Hematopoietic multipotent progenitor cell treated with erythropoietin and hydrocortisone succinate and interleukin-3 and kit ligand, for 4 days (in vitro differentiated cells): ENCODE results near the gene RARS2.
A peak's percentile ranks its signal among the peaks of the same experiment; 100 is the strongest.
"Not testable (repeated sequence)": the region's sequence is repeated elsewhere in the genome, so short reads cannot be mapped to it uniquely, and the experiment has no call there.

Experiments used
- DNase-seq: peaks from one replicate; pipeline ENCODE4 v3.0.0-alpha.2; 2015

Gene RARS2

DNA sequence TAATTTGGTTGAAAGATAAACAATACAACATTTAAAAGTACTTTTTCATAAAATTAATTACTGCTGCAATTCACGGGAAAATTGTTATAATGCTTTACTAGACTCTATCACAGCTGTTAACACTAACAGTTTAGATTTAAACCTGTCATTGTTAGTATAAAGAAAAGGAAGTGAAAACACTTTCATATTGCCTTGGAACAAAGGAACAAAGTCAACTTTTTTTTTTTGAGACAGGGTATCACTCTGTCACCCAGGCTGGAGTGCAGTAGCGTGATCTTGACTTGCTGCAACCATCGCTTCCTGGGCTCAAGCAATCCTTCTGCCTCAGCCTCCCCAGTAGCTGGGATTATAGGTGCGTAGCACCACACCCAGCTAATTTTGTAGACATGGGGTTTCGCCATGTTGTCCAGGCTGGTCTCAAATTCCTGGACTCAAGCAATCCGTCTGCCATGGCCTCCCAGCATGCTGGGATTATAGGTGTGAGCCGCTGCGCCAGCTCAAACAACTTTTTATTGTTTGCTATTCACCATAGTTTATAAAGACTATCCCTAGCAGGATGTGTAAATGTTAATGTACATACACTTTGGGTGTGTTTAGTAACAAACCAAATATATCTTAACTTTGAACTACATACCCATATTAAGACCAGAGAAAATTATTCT is 94.9 kb downstream of the RARS2 start:
- DNase-seq = no peak

DNA sequence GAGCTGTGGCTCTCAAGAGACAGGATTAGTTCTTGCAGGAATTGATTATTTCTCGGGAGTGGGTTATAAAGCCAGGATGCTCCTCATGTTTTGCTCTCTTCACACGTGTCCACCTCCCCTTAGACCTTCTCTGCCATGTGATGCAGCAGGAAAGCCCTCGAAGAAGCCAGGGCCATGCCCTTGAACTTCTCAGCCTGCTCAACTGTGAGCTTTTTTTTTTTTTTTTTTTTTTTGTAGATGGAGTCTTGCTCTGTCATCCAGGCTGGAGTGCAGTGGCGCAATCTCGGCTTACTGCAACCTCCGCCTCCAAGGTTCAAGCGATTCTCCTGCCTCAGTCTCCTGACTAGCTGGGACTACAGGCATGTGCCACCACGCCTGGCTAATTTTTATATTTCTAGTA is 100.5 kb downstream of the RARS2 start:
- DNase-seq = not testable (repeated sequence)

DNA sequence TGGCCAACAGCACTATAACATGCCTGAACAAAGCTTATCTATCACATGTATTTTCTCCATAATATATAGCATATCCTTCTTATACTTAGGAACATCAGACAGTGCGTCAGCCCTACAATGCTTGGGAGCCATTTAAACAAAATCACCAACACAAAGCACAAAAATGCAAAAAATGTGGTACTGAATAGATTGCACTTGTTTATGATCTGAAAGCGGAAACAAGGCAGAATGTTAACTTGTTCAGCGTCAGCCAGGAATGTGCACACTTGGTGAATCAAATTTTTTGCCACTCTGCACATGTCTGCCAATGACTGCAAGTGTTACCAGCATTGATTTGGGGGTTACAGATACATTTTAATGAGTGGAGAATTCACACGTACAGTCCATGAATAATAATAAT is 102.2 kb downstream of the RARS2 start:
- no peak for DNase-seq

DNA sequence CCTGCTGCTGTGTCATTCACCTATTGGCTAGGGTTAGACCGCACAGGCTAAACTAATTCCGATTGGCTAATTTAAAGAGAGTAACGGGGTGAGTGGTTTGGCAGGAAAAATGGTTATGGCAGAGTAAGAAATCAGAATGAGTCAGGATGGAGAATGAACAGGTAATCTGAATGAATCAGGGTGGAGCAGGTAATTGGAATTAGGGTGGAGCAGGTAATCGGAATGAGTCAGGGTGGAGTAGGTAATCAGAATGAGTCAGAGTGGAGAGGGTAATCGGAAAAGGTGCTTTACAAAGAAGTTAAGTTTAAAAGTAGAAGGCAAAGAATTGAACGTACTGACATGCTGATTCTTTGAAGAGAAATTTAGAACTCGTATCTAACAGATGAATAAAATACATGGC is 105.3 kb downstream of the RARS2 start:
- DNase-seq = no peak

DNA sequence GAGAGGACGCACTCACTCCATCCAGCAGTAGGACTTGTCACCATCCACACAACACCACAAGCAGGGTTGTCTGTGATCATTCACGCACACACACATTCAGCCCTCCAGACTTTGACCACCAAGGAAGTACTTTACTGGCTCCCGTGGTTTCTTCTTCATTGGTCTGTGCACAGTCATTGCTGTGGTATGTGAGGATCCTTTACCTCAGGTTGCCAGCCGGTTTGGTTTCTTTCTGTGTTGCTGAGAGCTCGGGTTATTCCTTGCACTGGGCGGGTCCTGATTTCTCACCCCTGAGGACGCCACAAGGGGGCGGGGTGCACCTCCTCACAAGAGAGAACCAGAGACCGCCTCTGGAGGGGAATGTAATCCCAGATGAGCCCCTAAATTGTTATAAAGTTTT is 105.9 kb downstream of the RARS2 start:
- peak; percentile 52 for DNase-seq

DNA sequence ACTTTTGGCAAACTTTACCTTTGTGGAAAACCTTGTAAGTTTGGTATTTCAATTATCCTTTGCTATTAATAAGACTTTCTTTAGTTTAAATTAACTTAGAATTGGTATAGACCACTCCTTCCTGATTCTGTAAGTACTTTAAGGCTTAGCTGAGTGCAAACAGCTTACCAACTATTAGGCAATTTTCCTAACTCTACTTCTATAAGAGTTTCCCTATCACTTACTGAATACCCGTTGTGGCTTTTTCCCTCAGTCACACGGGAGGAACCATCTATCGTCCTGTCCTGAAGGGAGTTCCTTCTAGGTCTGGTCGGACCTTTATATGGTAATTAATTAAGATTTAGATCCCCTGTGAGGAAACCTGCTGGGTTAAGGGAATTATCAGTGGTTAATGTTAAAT is 107.4 kb downstream of the RARS2 start:
- DNase-seq = peak; percentile 63

DNA sequence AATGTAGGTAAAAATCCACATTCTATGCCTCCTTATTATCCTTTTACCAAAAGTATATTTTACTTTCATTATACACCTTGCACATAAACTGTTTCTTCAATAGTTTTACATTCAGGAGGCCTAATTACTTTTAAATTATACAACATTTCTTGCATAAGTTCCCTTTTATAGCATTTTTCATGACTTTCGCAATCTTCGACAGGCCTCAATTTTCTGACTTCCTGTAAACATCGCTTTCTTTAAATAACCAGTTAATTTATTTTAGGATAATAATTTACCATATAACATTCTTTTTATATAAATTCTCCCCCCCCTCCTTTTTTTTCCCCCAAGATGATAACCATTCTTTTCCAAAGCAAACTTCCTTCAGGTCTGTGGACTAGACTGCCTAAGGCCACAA is 107.9 kb downstream of the RARS2 start:
- DNase-seq = peak; percentile 63

DNA sequence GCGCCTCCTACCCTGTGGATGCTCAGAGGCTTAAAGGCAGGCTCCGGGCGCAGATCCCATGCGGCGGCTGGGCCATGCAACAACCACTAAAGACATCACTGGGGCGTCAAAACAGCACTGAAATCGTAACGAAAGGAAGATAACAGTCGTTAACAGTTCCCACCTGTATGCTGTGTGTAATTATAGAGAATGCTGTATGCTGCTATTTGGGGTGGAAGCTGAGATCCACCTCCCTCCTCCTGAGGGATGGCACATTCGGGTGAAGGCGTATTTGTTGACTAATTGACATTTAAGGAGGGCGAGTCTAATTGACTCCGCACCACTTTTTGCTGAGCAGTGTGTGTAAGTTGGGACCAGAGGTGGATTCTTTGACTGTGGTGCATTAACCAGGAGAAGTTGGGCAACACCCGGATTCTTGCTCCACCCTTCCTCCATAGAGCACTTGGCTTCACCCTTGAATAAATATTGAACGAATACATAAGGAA is 116.3 kb downstream of the RARS2 start:
- DNase-seq = peak; percentile 85

DNA sequence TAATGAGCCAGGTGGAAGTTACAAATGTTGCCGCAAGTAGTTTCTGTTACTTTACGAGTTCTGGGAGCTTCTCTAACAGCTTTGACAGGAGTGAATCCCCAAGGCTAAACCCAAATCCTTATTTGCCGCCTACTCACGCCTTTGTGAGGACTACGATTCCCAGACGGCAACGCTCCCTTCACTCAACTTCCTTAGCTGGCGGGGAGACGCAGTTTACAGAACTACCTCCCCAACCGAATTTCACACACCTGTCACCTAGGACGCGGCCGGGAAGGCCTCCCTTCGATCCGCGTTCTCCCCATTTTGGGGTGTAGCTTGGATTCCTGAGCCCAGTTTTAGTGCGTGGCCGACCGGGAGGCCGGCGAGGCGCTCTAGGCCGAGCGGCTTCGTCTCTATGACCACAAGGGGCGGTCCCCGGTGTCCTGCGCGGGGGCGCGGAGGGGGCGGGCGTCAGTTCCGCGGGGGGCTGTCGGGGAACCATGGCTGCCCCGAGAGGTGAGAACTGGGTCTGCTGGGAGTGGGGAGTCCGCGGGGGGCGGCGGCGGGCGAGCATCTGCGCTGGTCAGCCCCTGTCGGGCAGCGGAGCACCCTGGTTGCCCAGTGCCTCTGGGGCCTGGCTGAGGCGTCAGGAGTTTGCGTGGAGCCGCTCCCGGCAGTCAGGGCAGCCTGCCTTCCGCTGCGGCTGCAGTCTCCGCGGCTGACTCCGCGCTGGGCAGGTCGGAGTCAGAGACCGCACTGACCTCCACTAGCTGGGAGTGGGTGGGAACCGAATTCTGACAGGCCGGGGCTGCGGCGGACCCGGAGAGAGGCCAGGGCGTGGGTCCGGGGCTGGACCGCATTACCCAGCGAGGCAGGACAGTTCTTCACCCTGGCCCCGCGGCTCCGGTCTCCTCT is 117.0 kb downstream of the RARS2 start, which contains the start of gene SLC35A1:
Gene SLC35A1 (plus strand): TSS at position 450 of the 894 bp plus-strand sequence. CDS start 30 bp downstream, at position 480.
- peak; percentile 92 for DNase-seq

DNA sequence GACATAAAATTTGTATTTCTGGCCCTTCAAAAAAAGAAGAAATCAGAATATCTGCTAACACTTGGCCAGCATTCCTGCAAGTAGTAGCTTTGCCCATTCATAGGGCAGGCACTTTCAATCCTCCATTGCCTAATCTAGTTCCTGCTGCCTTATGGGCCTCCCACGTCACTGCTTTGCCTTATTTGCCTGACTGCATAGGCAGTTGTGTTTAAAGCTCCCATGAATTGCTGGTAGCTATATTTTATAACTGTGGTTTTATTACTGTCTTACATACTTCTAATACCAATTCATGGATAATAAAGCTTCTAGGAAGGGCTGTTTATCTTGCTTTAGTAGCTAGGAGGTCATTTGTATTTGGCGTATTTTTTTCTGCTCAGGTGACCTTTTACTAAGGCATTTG is 124.7 kb downstream of the RARS2 start:
- no peak for DNase-seq
